Stimulated activated CD4-positive, alpha-beta T cell treated with anti-CD3 and anti-CD28 coated beads, TNF-alpha, amount 100 ng/mL, for 1 hour (primary cell): ENCODE results near the gene FGF14.

Experiments used
- DNase-seq, 3 donors: peaks; one replicate each; pipeline ENCODE4 v3.0.0-alpha.2; 2020; ENCODE audit warnings: low read depth in 3 of 3, low spot score in 1 of 3

FGF14 gene

GRCh38 chr13:102311419-102311796 lies 90.4 kb downstream of the FGF14 start:
- DNase-seq: no peak

- no peak for DNase-seq
Observed at GRCh38 chr13:102310691-102311418, 91.0 kb downstream of the FGF14 start.

GRCh38 chr13:102309110-102309509 lies 92.7 kb downstream of the FGF14 start:
- DNase-seq: no peak

GRCh38 chr13:102302534-102302933 lies 99.3 kb downstream of the FGF14 start:
- no peak for DNase-seq

GRCh38 chr13:102300379-102300778 lies 101.5 kb downstream of the FGF14 start:
- DNase-seq: no peak

- DNase-seq: no peak
Observed at GRCh38 chr13:102299366-102299765, 102.5 kb downstream of the FGF14 start.

- no peak for DNase-seq
Observed at GRCh38 chr13:102298051-102298450, 103.8 kb downstream of the FGF14 start.

- no peak for DNase-seq
Observed at GRCh38 chr13:102295316-102296048, 106.4 kb downstream of the FGF14 start.

GRCh38 chr13:102294407-102295018 lies 107.3 kb downstream of the FGF14 start:
- no peak for DNase-seq

GRCh38 chr13:102293723-102294122 lies 108.1 kb downstream of the FGF14 start:
- DNase-seq: no peak

- DNase-seq: no peak
Observed at GRCh38 chr13:102291587-102292218, 110.1 kb downstream of the FGF14 start.

- no peak for DNase-seq
Observed at GRCh38 chr13:102289606-102290005, 112.2 kb downstream of the FGF14 start.

- no peak for DNase-seq
Observed at GRCh38 chr13:102286326-102286725, 115.5 kb downstream of the FGF14 start.

GRCh38 chr13:102280366-102280765 lies 121.5 kb downstream of the FGF14 start:
- no peak for DNase-seq

GRCh38 chr13:102277286-102277685 lies 124.6 kb downstream of the FGF14 start:
- DNase-seq: no peak

- DNase-seq: no peak
Observed at GRCh38 chr13:102276404-102276803, 125.4 kb downstream of the FGF14 start.

- DNase-seq: no peak
Observed at GRCh38 chr13:102275969-102276368, 125.9 kb downstream of the FGF14 start.

- no peak for DNase-seq
Observed at GRCh38 chr13:102273111-102273510, 128.7 kb downstream of the FGF14 start.

- DNase-seq: no peak
Observed at GRCh38 chr13:102267191-102267590, 134.7 kb downstream of the FGF14 start.

- DNase-seq: no peak
Observed at GRCh38 chr13:102261809-102262208, 140.0 kb downstream of the FGF14 start.

- DNase-seq: no peak
Observed at GRCh38 chr13:102261316-102261715, 140.5 kb downstream of the FGF14 start.

GRCh38 chr13:102260256-102260655 lies 141.6 kb downstream of the FGF14 start:
- no peak for DNase-seq
